Smooth muscle cell (in vitro differentiated cells): ENCODE results near the gene LRRC59. TPM values are rescaled to one million over a fixed set of nuclear protein-coding genes. Genes with fewer than 3 reads are reported as not detected.
"Not testable (repeated sequence)": the region's sequence is repeated elsewhere in the genome, so short reads cannot be mapped to it uniquely, and the experiment has no call there.

Experiments
- DNase-seq: peaks from one replicate; lab custom pipeline; 2025; ENCODE audit not compliant: unreplicated experiment; lab: John Stamatoyannopoulos, UW
- H2AFZ ChIP-seq: fragments of 200-600 bp; sonication (generic); 2 replicates; pipeline ENCODE4 v1.6.0; 2016; ENCODE audit warnings: antibody characterized with exemption, low read depth, mild to moderate bottlenecking
- H3F3A ChIP-seq: fragments of 200-600 bp; sonication (generic); 2 replicates; pipeline ENCODE4 v1.6.0; 2017; ENCODE audit warnings: antibody characterized with exemption, low read depth
- H3K27ac ChIP-seq: fragments of 200-600 bp; sonication (generic); 2 replicates; pipeline ENCODE4 v1.5.1; 2016; ENCODE audit warnings: low read depth, mild to moderate bottlenecking
- H3K27me3 ChIP-seq: fragments of 200-600 bp; sonication (generic); 2 replicates; pipeline ENCODE4 v1.6.1; 2016; ENCODE audit warnings: low read depth, mild to moderate bottlenecking
- H3K36me3 ChIP-seq: fragments of 200-600 bp; sonication (generic); 2 replicates; pipeline ENCODE4 v1.5.1; 2016; ENCODE audit warnings: low read depth
- H3K4me1 ChIP-seq: fragments of 200-600 bp; sonication (generic); 2 replicates; pipeline ENCODE4 v1.5.1; 2016; ENCODE audit warnings: low read depth
- H3K4me2 ChIP-seq: fragments of 200-600 bp; sonication (generic); 2 replicates; pipeline ENCODE4 v1.6.0; 2016; ENCODE audit warnings: mild to moderate bottlenecking
- H3K4me3 ChIP-seq: fragments of 200-600 bp; sonication (generic); 2 replicates; pipeline ENCODE4 v1.5.1; 2016; ENCODE audit warnings: mild to moderate bottlenecking
- H3K79me2 ChIP-seq: fragments of 200-600 bp; sonication (generic); 2 replicates; pipeline ENCODE4 v1.6.0; 2016; ENCODE audit warnings: low read depth, mild to moderate bottlenecking
- H3K9ac ChIP-seq: fragments of 200-600 bp; sonication (generic); 2 replicates; pipeline ENCODE4 v1.6.0; 2016; ENCODE audit warnings: low read depth
- H3K9me3 ChIP-seq: fragments of 200-600 bp; sonication (generic); replicated peaks from 2 replicates; pipeline ENCODE4 v1.5.1; 2016; ENCODE audit warnings: low read depth
- H4K20me1 ChIP-seq: fragments of 200-600 bp; sonication (generic); 2 replicates; pipeline ENCODE4 v1.6.0; 2016; ENCODE audit warnings: low read depth
- WGBS: methylation state at CpG from one replicate; pipeline ENCODE4 v1.1.7; 2016; ENCODE audit warnings: low lambda C conversion rate; 5-methylcytosine and 5-hydroxymethylcytosine counted together
- polyA plus RNA-seq: library from polyadenylated mRNA; unstranded; fragments of >200 nt; fragmentation: Nextera tagmentation; extraction: Ambion mirVana; gene quantifications from 2 replicates; pipeline ENCODE4 v1.2.1, GENCODE V29; 2016
- total RNA-seq: library from RNA; depleted of rRNA; stranded (reverse); fragments of >200 nt; gene quantifications from 2 replicates; pipeline ENCODE4 v1.2.3, GENCODE V29; 2014
- TF ChIP-seq, protein P1 (sequence below): fragments of 200-600 bp; sonication (generic); IDR thresholded peaks from 2 replicates; pipeline ENCODE4 v1.5.1; 2017; ENCODE audit warnings: borderline replicate concordance, mild to moderate bottlenecking, antibody characterized with exemption; ENCODE audit not compliant: insufficient read depth, poor library complexity, severe bottlenecking

The LRRC59 gene
- total and polyA plus RNA-seq, 2 experiments from 2014 or later, result 160 to 161 TPM

DNA sequence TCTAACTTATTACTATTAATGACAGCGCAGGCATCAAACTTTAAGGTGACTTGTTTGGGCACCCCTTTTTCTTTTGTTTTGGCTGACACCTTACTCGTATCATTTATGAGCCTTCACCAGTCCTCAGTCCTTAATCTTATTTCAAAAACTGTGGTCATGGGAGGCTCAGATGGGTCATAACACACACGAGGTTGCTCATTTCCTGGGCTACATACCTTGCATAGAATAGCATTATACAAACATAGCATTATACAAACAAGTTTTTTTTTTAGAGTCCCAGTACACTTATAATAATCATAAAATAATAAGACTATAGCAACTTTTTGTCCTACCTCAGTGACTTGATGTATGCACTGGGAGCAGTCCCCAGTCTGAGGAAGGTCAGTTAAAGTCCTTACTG is 17.5 kb upstream of the LRRC59 start:
- Histone ChIP-seq H3K36me3 (no peaks in the 10 kb centered on the region), H3F3A (no peaks in the 10 kb centered on the region), H3K27me3 (no peaks in the 10 kb centered on the region), H4K20me1 (no peaks in the 10 kb centered on the region), H3K4me3 (no peak overlapping the region), H3K9ac (no peak overlapping the region), H3K4me2 (no peak overlapping the region), H2AFZ (no peak overlapping the region), H3K27ac (no peak overlapping the region), H3K9me3 (no peaks in the 10 kb centered on the region), H3K4me1 (no peaks in the 10 kb centered on the region), H3K79me2 (no peaks in the 10 kb centered on the region)
- TF ChIP-seq, protein P1, sequence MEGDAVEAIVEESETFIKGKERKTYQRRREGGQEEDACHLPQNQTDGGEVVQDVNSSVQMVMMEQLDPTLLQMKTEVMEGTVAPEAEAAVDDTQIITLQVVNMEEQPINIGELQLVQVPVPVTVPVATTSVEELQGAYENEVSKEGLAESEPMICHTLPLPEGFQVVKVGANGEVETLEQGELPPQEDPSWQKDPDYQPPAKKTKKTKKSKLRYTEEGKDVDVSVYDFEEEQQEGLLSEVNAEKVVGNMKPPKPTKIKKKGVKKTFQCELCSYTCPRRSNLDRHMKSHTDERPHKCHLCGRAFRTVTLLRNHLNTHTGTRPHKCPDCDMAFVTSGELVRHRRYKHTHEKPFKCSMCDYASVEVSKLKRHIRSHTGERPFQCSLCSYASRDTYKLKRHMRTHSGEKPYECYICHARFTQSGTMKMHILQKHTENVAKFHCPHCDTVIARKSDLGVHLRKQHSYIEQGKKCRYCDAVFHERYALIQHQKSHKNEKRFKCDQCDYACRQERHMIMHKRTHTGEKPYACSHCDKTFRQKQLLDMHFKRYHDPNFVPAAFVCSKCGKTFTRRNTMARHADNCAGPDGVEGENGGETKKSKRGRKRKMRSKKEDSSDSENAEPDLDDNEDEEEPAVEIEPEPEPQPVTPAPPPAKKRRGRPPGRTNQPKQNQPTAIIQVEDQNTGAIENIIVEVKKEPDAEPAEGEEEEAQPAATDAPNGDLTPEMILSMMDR, result no peak
- DNase-seq, result no peak
- 78% methylated on average over 3 of the region's 3 CpGs for WGBS

DNA sequence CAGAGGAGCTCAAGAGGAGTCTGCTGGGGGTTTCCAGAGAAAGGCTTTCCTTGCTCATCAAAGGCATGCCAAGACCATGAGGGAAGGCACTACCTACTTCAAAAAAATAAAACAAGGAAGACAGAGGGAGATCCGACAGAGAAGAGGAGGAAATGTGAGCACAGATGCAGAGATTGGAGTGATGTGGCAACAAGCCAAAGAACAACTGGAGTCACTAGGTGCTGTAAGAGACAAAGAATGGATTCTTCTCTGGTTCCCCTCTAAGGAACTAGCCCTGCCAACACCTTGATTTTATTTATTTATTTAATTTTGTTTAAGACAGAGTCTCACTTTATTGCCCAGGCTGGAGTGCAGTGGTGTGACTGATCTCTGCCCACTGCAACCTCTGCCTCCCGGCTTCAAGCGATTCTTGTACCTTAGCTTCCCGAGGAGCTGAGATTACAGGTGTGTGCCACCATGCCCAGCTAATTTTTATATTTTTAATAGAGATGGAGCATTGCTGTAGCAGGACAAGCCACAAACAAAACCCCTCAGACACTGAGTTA is 14.9 kb upstream of the LRRC59 start:
- no peak overlapping the region for H3K4me3 ChIP-seq
- no peak for DNase-seq
- H3K27me3 ChIP-seq, result no peaks in the 10 kb centered on the region
- no peak overlapping the region for H3K27ac ChIP-seq
- TF ChIP-seq, protein P1, result no peak
- H3K4me2 ChIP-seq, result no peak overlapping the region
- no peaks in the 10 kb centered on the region for H4K20me1 ChIP-seq
- no peaks in the 10 kb centered on the region for H3K4me1 ChIP-seq
- H3K9ac ChIP-seq, result no peak overlapping the region
- 92% methylated on average over 4 of the region's 4 CpGs for WGBS
- no peak overlapping the region for H2AFZ ChIP-seq
- H3K9me3 ChIP-seq, result no peaks in the 10 kb centered on the region
- H3K36me3 ChIP-seq, result no peaks in the 10 kb centered on the region
- no peaks in the 10 kb centered on the region for H3F3A ChIP-seq
- no peaks in the 10 kb centered on the region for H3K79me2 ChIP-seq

DNA sequence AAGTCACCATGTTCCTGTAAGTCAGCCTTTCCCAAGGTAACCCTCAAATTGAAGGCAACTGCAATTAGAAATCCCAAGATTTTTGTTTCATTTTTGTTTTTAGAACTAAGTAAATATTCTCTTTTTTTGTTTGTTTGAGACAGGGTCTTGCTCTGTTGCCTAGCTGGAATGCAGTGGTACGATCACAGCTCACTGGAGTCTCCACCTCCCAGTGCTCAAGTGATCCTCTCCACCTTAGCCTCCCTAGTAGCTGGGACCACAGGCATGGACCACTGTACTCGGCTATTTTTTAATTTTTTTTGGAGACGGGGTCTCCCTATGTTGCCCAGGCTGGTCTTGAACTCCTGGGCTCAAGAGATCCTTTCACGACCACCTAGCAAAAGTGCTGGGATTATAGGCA is 10.6 kb upstream of the LRRC59 start:
- Histone ChIP-seq H2AFZ (no peak overlapping the region), H3K27ac (no peak overlapping the region), H4K20me1 (no peaks in the 10 kb centered on the region), H3K4me1 (no peaks in the 10 kb centered on the region), H3F3A (no peaks in the 10 kb centered on the region), H3K9me3 (no peaks in the 10 kb centered on the region), H3K4me2 (no peak overlapping the region), H3K27me3 (peaks cover 7% of the 10 kb centered on the region), H3K36me3 (no peaks in the 10 kb centered on the region), H3K9ac (no peak overlapping the region), H3K4me3 (no peak overlapping the region), H3K79me2 (no peaks in the 10 kb centered on the region)
- DNase-seq, result no peak
- TF ChIP-seq, protein P1, result no peak
- 81% methylated on average over 4 of the region's 4 CpGs for WGBS

DNA sequence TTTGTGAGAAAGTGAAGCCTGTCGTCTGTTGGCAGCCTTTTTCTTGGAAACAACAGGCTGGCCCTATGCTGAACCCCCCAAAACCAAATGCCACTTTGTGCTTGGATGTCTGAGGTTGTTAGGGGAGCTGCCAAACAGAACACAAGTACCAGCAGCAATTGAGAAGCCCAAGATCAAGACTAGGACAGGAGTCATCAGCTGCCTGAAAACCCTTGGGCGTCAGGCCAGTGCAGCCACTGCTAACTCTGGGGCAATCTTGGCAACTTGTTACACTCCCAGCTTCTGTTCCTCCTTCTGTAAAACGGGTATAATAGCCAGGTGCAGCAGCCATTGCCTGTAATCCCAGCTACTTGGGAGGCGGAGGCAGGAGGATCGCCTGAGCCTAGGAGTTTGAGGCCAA is 9.3 kb upstream of the LRRC59 start:
- DNase-seq, result no peak
- H3K4me3 ChIP-seq, result no peak overlapping the region
- H3K4me2 ChIP-seq, result no peak overlapping the region
- no peaks in the 10 kb centered on the region for H4K20me1 ChIP-seq
- H3K79me2 ChIP-seq, result no peaks in the 10 kb centered on the region
- no peak overlapping the region for H3K27ac ChIP-seq
- no peak overlapping the region for H2AFZ ChIP-seq
- H3K27me3 ChIP-seq, result peaks cover 7% of the 10 kb centered on the region
- no peaks in the 10 kb centered on the region for H3F3A ChIP-seq
- H3K9me3 ChIP-seq, result no peaks in the 10 kb centered on the region
- no peaks in the 10 kb centered on the region for H3K4me1 ChIP-seq
- WGBS, result 83% methylated on average over 5 of the region's 5 CpGs
- TF ChIP-seq, protein P1, result no peak
- H3K36me3 ChIP-seq, result no peaks in the 10 kb centered on the region
- no peak overlapping the region for H3K9ac ChIP-seq

DNA sequence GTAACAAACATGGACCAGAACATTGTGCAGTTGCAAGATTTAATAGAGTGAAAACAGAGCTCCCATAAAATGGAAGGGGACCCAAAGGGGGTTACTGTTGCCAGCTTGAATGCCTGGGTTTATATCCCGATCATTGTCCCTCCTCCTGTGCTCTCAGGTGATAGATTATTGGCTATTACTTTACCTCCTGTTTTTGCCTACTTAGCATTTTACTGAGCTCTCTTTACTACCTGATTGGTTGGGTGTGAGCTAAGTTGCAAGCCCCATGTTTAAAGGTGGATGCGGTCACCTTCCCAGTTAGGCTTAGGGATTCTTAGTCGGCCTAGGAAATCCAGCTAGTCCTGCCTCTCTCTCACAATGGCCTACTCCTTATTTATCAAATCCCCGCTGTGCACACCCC is 8.0 kb upstream of the LRRC59 start:
- H3K4me2 ChIP-seq, H3K9ac ChIP-seq, H3K9me3 ChIP-seq, H3K36me3 ChIP-seq, H3K79me2 ChIP-seq, H4K20me1 ChIP-seq, H3K27ac ChIP-seq, H2AFZ ChIP-seq, H3K27me3 ChIP-seq, DNase-seq, H3K4me3 ChIP-seq, H3K4me1 ChIP-seq, H3F3A ChIP-seq: not testable (repeated sequence)
- WGBS, result 82% methylated on average over 4 of the region's 4 CpGs

DNA sequence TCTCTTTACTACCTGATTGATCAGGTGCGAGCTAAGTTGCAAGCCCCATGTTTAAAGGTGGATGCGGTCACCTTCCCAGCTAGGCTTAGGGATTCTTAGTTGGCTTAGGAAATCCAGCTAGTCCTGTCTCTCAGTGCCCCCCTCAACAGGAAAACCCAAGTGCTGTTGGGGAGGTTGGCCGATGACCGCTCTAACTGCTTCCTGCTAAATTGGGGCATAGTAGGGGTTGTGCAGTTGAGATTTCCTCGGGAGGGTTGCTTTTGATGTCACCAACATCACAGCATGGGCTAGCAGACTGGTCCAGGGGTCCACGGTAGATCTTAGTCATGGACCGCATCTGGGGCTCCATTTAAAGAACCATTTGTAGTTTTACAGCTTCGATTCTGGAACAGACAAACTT is 2.3 kb upstream of the LRRC59 start:
- not testable (repeated sequence) for H3F3A ChIP-seq, H3K4me3 ChIP-seq, H3K27me3 ChIP-seq, H3K27ac ChIP-seq, H2AFZ ChIP-seq, DNase-seq, H3K9ac ChIP-seq, H3K36me3 ChIP-seq, H3K9me3 ChIP-seq, H3K4me1 ChIP-seq, H3K4me2 ChIP-seq
- Histone ChIP-seq H3K79me2 (peaks cover 28% of the 10 kb centered on the region), H4K20me1 (peaks cover 21% of the 10 kb centered on the region)
- WGBS, result 98% methylated on average over 8 of the region's 8 CpGs
